GM18870 (cell line): ENCODE results near the gene GRM6.

Source experiments
- ATAC-seq: cut with Tn5 transposase; IDR thresholded peaks from one replicate; pipeline ENCODE4 v1.9.1; 2021; ENCODE audit warnings: moderate library complexity; ENCODE audit not compliant: unreplicated experiment

GRM6 gene

DNA sequence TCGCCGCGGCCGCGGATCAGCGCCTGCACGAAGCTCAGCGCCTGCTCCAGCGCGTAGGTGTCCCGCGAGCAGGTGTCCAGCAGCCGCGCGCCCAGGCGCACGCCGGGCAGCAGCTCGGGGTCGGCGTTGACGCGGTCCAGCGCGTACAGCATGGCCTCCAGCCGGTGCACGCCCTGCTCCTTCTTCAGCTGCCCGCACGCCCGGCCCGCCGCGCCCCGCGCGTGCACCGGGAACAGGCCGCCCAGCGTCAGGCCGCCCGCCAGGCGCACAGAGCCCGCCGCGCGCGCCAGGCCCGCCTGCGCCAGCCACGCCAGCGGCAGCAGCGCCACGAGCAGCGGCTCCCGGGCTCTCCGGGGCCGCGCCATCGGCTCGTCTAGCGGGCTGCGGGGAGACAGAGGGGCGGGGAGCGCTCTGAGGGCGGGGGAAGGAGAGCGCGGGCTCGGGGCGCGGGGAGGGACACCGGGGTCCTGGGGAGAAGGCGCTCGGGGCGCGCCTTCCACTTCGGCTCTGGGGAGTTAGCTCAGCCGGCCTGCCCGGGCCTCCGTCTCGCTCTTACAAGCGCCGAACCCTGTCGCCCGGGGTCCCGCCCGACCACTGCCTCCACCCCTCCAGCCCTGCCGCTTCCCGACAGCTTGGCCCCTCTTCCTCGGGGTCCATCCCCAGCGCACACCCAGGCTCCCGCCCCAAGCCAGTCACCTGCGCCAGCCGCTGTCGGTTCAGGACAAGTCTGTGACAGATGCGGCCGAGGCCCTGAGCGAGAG is at the start of gene GRM6:
Gene GRM6, minus strand, starts transcription at position 741 of the 761 bp plus-strand sequence. Its CDS starts 376 bp downstream, at position 365.
- no peak for ATAC-seq

DNA sequence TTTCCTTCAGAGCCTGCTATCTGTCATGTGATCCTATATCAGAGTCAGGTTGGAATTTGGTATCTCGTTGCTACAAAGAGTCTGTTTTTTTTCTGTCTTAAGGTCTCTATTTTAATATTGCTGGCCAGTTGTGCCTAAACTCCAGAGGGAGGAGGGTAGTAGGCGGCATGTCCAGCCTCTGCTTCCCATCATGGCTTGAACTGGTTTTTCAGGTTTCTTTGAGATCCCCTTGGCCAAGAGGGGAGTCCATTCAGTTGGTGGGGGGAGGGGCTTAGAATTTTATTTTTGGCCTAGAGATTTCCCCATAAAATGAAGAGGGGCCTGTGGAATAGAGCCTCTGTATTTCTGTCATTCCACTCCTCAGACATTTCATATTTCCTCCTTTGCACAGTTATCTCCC is 49.6 kb upstream of the GRM6 start:
- no peak for ATAC-seq

- ATAC-seq, result no peak
These were observed 38.0 kb upstream of the GRM6 start for GRCh38 chr5:179033004-179033580.

GRCh38 chr5:179023528-179024189 is 28.5 kb upstream of the GRM6 start, which contains the start of gene ZNF879:
Gene ZNF879, plus strand, starts transcription at chr5:179023804. Its CDS starts 1,201 bp downstream, at chr5:179025005.
- ATAC-seq, result peak; percentile 37

- no peak for ATAC-seq
These were observed 13.5 kb upstream of the GRM6 start for GRCh38 chr5:179008667-179009066.

DNA sequence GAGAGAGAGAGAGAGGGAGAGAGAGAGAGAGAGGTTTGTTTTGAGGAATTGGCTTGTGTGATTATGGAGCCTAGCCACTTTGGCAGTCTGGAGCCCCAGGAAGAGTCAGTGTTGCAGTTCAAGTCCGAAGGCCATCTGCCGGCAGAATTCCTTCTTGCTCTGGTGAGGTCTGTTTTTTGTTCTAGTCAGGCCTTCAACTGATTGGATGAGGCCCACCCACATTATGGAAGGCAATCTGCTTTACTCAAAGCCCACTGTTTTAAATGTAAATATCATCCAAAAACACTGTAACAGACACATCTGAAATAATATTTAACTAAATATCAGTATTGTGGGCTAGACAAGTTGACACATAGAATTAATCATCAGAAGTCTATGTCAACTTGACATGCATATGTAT is 11.4 kb upstream of the GRM6 start:
- ATAC-seq, result no peak

- ATAC-seq, result no peak
These were observed 3.3 kb upstream of the GRM6 start for GRCh38 chr5:178998441-178998840.

- no peak for ATAC-seq
These were observed 2.1 kb upstream of the GRM6 start for GRCh38 chr5:178997191-178997590.

DNA sequence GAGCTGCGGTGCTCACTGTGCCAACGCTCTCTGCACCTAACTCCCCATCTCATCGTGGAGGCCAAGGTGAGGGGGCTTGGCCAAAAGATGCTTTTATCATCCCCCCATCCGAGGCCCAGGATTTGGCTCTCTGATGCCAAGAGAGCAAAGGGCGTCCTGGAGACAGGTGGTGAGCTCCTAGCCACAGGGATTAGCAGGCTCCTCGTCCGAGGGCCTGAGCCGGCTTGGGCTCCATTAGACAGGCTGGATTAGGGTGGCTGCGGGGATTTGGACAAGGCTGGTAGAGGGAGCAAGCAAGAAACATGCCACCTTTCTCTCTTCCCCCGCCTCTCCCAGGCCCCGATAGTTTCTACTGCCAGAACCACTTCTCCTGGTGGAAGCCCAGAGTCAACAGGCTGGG is 1.0 kb upstream of the GRM6 start:
- no peak for ATAC-seq

DNA sequence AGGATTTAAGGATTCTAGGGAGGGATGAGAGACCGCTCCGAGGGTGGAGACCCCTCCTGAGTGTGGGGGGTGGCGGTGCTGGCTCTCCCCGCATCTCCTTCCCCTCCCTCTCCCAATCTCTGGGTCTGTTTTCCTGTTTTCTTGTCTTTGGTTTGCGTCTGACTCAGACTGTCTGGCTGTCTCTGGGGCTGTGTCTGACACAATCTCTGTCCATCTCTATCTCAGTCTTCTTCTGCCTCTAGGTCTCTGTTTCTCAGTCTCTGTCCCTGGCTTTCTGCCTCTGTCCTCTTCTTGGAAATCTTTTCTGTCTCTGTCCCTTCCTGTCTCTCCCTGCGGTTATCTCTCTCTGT is 196 bp upstream of the GRM6 start:
- no peak for ATAC-seq

GRCh38 chr5:178993955-178994579 is 1.1 kb downstream of the GRM6 start:
- ATAC-seq, result no peak

- ATAC-seq, result no peak
These were observed 1.8 kb downstream of the GRM6 start for GRCh38 chr5:178993236-178993765.

DNA sequence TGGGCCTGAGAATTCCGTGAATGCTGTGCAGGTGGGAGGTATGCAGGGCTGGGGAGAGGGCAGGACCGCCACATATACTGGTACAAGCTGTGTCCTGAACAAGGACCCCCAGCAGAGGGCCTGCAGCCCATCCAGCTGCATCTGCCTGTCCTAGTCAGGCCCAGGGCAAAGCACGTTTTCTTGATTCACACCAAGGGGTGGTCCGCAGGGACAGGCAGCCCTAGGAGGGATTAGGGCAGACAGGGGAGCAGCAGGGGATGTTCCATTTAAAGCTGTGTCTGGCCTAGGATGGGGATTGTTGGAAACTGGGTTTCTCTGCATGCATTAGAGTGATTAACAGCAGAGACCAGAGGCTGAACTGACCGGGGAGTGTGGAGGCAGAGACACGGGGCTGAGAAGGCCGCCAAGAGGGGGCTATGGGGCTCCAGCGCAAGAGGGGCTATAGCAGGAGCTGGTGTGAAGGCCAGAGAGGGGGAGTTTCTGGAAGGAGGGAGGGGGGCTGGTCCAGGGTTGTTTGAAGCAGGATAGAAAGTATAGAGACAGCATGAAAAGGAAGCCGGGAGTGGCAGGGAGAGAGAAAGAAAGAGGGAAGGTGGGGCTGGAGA is 2.7 kb downstream of the GRM6 start:
- ATAC-seq, result no peak

GRCh38 chr5:178991190-178992145 is 3.7 kb downstream of the GRM6 start:
- ATAC-seq, result no peak

- no peak for ATAC-seq
These were observed 4.6 kb downstream of the GRM6 start for GRCh38 chr5:178990491-178990890.

- ATAC-seq, result no peak
These were observed 5.8 kb downstream of the GRM6 start for GRCh38 chr5:178989311-178989710.

DNA sequence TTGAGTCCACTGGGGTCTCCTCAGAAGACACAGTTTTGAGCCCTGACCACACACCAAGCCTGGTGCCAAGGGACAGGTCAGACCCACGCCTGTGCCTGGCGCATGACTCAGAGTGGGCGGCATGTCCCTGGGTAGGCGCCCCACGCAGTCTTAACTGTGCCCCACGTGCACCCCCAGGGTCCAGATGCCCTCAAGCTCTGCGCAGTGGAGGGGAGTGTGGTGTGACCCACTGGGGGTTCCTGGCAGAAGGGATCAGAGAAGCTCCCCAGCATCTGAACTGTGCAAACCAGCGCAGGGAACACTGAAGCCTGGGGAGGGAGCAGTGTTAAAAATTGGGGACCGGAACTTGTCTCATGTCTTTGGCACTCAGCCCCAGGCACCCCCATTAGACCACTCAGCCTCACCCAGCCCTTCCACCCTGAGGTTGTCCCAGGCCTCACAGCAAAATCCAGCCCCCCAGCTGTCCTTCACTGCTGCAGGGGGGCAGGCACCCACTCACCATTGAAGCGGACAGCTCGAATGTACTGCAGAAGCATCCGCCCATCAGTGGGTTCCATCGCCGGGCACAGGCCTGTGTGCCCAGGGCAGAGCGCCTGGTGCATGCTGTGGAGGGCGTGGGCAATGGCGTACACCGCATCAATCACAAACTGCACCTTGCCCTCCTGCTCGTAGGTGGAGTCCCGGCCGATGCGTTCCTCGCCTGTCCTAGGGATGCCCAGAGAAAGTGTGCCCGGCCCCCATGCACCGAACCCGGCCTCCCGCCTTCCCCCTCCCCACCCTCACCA is 6.5 kb downstream of the GRM6 start:
- ATAC-seq, result no peak

GRCh38 chr5:178986326-178986960 is 8.7 kb downstream of the GRM6 start:
- ATAC-seq, result no peak
